Upper lobe of right lung (tissue), 1 donor: Measurements from ENCODE around the gene NXPH3. TPM values are rescaled to one million over a fixed set of nuclear protein-coding genes. Genes with fewer than 3 reads are reported as not detected.
"Not testable (repeated sequence)": the region's sequence is repeated elsewhere in the genome, so short reads cannot be mapped to it uniquely, and the experiment has no call there.

Source experiments
- ATAC-seq: fragments of 200-7000 bp; cut with Tn5 transposase; one replicate; pipeline ENCODE4 v1.9.1; 2020; ENCODE audit warnings: mild to moderate bottlenecking, moderate library complexity
- DNase-seq: peaks from one replicate; pipeline ENCODE4 v3.0.0-alpha.2; 2020
- H3K27ac ChIP-seq: fragments of 200-600 bp; one replicate; pipeline ENCODE4 v1.8.0; 2022
- H3K27me3 ChIP-seq: fragments of 200-600 bp; one replicate; pipeline ENCODE4 v1.8.0; 2022; ENCODE audit warnings: mild to moderate bottlenecking
- H3K36me3 ChIP-seq: fragments of 200-600 bp; one replicate; pipeline ENCODE4 v1.8.0; 2022
- H3K4me1 ChIP-seq: fragments of 200-600 bp; one replicate; pipeline ENCODE4 v1.8.0; 2022
- H3K4me3 ChIP-seq: fragments of 200-600 bp; one replicate; pipeline ENCODE4 v1.8.0; 2022; ENCODE audit warnings: mild to moderate bottlenecking
- H3K9me3 ChIP-seq: fragments of 200-600 bp; one replicate; pipeline ENCODE4 v1.8.0; 2022
- intact Hi-C: fragments of 100-400 bp; cut with DNase I; formaldehyde crosslinking; loops from one replicate; pipeline ENCODE4 v1.11.0; 2022
- total RNA-seq: library from RNA; stranded (reverse); fragmentation: NEBNext Ultra II Directional; extraction: Animal tissue kit (Norgen Biotek cat#: 25700); gene quantifications from one replicate; pipeline ENCODE4 v1.2.1, GENCODE V29; 2021
- TF ChIP-seq, protein P1 (sequence below): fragments of 200-600 bp; IDR thresholded peaks from one replicate; pipeline ENCODE4 v1.8.0; 2022; ENCODE audit warnings: antibody characterized with exemption
- donor health status: DM: no; HTN: yes; CAD: no; lungs with severe emphysema.

The NXPH3 gene
- total RNA-seq, 1 donor from 2014 or later = 6.3 TPM

DNA sequence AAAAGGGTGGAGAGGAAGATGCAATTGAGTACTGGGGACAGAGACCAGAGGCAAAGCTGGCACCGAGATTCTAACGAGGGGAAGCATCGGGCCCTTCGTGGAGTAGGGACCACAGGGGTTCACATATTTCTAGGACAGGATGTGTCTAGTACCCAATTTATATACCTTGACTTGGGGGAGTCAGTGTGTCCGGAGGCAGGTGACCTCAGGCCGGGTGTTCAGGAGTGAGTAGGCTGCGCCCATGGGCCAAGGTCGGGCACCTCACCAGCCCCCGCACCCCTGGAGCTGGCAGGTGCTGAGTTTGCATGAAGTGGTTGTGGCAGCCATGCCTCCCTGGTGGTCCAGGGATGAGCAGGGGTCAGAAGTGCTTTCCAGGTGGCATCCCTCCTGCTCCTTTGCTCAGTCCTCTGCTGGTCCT lies 8.6 kb upstream of the NXPH3 start:
- peak; percentile 64 for DNase-seq
- Histone ChIP-seq H3K27me3 (no peaks in the 10 kb centered on the region), H3K4me1 (peaks cover 8% of the 10 kb centered on the region), H3K4me3 (no peak overlapping the region), H3K27ac (peak overlapping the region; percentile 63), H3K9me3 (no peaks in the 10 kb centered on the region), H3K36me3 (no peaks in the 10 kb centered on the region)
- TF ChIP-seq, protein P1, sequence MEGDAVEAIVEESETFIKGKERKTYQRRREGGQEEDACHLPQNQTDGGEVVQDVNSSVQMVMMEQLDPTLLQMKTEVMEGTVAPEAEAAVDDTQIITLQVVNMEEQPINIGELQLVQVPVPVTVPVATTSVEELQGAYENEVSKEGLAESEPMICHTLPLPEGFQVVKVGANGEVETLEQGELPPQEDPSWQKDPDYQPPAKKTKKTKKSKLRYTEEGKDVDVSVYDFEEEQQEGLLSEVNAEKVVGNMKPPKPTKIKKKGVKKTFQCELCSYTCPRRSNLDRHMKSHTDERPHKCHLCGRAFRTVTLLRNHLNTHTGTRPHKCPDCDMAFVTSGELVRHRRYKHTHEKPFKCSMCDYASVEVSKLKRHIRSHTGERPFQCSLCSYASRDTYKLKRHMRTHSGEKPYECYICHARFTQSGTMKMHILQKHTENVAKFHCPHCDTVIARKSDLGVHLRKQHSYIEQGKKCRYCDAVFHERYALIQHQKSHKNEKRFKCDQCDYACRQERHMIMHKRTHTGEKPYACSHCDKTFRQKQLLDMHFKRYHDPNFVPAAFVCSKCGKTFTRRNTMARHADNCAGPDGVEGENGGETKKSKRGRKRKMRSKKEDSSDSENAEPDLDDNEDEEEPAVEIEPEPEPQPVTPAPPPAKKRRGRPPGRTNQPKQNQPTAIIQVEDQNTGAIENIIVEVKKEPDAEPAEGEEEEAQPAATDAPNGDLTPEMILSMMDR = no peak
- intact Hi-C loops = loop anchor here (5.0 kb wide), 1 partner anchor 430 kb away; the partner anchor contains the start of gene DLX3
- no peak for ATAC-seq

DNA sequence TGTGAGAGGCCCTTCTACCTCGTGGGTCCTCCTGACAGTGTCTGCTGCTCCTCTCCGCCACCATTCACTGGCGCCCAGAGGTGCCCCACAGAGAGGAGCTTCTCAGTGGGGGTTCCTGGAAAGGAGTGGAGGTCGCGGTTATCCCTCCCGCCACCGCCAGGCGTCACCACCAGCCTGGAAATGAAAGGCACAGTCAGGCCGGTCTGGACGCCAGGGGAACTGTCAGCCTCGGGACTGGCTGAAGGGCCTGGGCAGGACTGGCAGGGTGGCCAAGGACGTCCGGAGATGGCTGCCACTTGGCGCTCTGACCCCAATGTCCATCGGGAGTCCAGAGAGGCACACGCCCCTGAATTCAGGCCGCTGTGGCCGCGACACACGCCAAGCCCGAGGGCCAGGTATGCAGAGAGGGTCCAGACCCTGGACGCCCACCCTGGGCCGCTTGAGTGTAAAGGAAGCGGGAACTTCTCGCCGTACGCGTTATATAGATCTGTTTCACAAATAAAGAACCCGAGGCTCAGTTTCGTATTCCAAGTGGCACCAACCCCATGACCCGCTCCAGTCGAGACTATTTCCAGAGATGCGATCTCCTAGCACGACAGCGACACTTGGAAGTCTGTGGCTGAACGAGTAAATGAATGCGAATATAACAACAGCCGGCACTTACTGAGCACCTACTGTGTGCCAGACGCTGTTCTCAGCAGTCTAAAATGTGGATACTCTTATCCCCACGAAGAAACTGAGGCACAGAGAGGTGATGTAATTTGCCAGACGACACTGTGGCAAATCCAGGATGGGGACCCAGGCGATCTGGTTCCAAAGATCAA lies 7.6 kb upstream of the NXPH3 start:
- ATAC-seq (peak; percentile 86), DNase-seq (peak; percentile 95)
- TF ChIP-seq, protein P1 = peak; percentile 94
- H3K4me3 ChIP-seq = peak overlapping the region; percentile 51
- no peaks in the 10 kb centered on the region for H3K9me3 ChIP-seq
- peaks cover 8% of the 10 kb centered on the region for H3K4me1 ChIP-seq
- H3K27ac ChIP-seq = peak overlapping the region; percentile 72
- intact Hi-C loops = loop anchor here (5.0 kb wide), 1 partner anchor 429 kb away; the partner anchor contains the start of gene DLX3
- no peaks in the 10 kb centered on the region for H3K27me3 ChIP-seq
- no peaks in the 10 kb centered on the region for H3K36me3 ChIP-seq

DNA sequence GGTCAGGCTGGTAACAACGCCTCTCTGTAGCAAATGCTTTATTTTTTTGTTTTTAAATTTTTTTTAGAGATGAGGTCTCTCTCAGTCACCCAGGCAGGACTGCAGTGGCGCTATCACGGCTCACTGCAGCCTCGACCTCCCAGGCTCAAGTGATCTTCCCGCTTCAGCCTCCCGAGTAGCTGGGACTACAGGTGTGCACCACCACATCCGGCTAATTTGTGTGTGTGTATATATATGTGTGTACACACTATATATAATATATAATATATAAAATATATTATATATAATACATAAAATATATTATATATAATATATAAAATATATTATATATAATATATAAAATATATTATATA lies 7.0 kb upstream of the NXPH3 start:
- ATAC-seq = not testable (repeated sequence)
- peak overlapping the region; percentile 72 for H3K27ac ChIP-seq

DNA sequence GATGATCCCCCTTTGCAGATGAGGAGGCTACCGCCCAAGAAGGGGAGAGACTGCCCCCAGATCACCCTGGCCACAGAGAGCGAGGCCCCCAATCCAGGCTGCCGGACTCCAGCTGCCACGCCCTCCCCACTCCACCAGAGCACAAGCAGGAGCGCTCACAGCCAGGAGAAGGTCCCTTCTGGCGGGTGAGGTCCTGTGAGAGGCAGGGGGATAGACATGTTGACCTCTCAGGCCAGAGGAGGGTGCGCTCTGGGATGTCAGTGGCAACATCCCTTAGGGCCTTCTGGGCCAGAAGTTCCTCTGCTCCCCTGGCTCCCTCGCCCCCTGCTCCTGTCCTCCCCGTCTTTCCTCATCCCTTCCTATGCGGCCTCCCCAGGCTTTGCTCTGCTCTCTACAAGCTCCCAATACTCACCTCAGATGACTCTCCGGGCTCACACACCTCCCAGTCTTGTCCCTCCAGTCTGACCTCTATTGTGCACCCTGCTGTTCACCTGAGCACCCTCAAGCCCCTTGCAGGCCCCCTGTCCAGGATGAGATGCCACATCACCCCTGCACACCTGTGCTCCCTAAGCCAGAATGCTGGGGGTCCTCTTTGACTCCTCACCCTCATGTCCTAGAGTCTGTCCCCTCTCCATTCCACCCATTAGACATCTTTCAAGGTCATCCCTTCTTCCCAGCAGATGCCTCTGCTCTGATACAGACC lies 5.0 kb upstream of the NXPH3 start:
- ATAC-seq = no peak
- intact Hi-C loops = loop anchor here (5.0 to 10.0 kb wide), 2 partner anchors 127 to 274 kb away; partner anchors contain the start of gene TAC4
- H3K4me3 ChIP-seq = no peak overlapping the region
- TF ChIP-seq, protein P1 = no peak
- peaks cover 24% of the 10 kb centered on the region for H3K4me1 ChIP-seq
- H3K9me3 ChIP-seq = no peaks in the 10 kb centered on the region
- H3K27ac ChIP-seq = no peak overlapping the region
- H3K36me3 ChIP-seq = no peaks in the 10 kb centered on the region
- H3K27me3 ChIP-seq = no peaks in the 10 kb centered on the region
- no peak for DNase-seq

More for the DNA sequence above, 7.0 kb upstream of the NXPH3 start:
- intact Hi-C loops = loop anchor here (5.0 kb wide), 1 partner anchor 429 kb away; the partner anchor contains the start of gene DLX3
- not testable (repeated sequence) for H3K36me3 ChIP-seq, H3K27me3 ChIP-seq, H3K9me3 ChIP-seq, H3K4me1 ChIP-seq
- H3K4me3 ChIP-seq = peak overlapping the region; percentile 51
- peak; percentile 38 for DNase-seq

DNA sequence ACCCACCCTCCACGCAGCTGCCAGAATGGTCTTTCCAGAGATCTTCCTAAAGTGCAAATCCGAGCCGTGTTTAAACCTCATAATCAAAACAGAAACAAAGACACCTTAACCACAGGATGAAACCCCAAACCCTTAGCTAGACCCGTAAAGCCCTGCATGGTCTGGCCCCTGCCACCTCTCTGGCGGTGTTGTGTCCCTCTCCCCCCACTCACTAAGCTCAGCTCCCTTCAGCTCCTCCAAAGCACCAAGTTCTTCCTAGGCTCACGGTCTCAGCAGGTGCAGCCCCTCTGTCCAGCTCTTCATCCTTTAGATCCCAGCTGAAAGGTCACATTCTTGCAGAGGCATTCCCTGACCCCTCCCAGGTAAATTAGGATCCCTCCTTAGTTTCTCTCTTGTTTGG lies 4.4 kb upstream of the NXPH3 start:
- H3K4me3 ChIP-seq = no peak overlapping the region
- H3K36me3 ChIP-seq = no peaks in the 10 kb centered on the region
- intact Hi-C loops = loop anchor here (5.0 to 10.0 kb wide), 2 partner anchors 126 to 274 kb away; partner anchors contain the start of gene TAC4
- peaks cover 4% of the 10 kb centered on the region for H3K27me3 ChIP-seq
- peaks cover 27% of the 10 kb centered on the region for H3K4me1 ChIP-seq
- no peak overlapping the region for H3K27ac ChIP-seq
- no peaks in the 10 kb centered on the region for H3K9me3 ChIP-seq
- DNase-seq (no peak), ATAC-seq (no peak)
- TF ChIP-seq, protein P1 = no peak

DNA sequence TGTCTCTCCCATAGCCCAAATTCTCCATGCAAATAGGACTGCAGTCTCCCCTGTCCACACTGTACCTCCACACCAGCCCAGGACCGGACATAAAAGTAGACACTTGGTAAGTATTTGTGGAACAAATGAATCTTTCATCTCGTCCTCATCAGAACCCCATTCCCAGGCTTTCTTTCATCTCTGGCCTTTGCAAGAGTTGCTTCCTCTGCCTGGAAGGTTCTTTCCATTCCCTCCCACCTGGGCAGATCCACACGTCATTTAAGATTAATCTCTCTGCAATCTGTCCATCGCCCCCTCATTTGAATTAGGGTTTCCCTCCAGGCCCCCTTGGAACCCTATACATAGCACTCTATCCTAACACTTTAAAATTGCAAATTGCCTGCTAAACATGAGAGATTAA lies 3.9 kb upstream of the NXPH3 start:
- no peak overlapping the region for H3K27ac ChIP-seq

More for the DNA sequence above, 3.9 kb upstream of the NXPH3 start:
- Histone ChIP-seq H3K27me3 (peaks cover 4% of the 10 kb centered on the region), H3K4me3 (no peak overlapping the region), H3K9me3 (no peaks in the 10 kb centered on the region), H3K4me1 (peaks cover 24% of the 10 kb centered on the region), H3K36me3 (no peaks in the 10 kb centered on the region)
- ATAC-seq = no peak
- intact Hi-C loops = loop anchor here (5.0 to 10.0 kb wide), 2 partner anchors 126 to 273 kb away; partner anchors contain the start of gene TAC4
- no peak for DNase-seq
- TF ChIP-seq, protein P1 = no peak
